ENCODE results near the gene ADORA2A.

- TF ChIP-seq EZH2 (IDR thresholded peaks at IDR 0.05) (no peak), POLR2AphosphoS5 (IDR thresholded peaks at IDR 0.05; ENCODE audit: borderline replicate concordance, low read depth, low read length) (no peak)
Measured at GRCh38 chr22:24453853-24454252, 26.5 kb downstream of the ADORA2A start.
